Hypothalamus (tissue), 51 donors: ENCODE results near the gene GNG8.
"Not testable (repeated sequence)": the region's sequence is repeated elsewhere in the genome, so short reads cannot be mapped to it uniquely, and the experiment has no call there.

Experiments
- DNase-seq, 51 donors: peaks; one replicate each; lab custom pipeline; 2025; lab: John Stamatoyannopoulos, UW

GNG8 gene

GRCh38 chr19:46648060-46648960, 12.3 kb upstream of the GNG8 start:
- no peak for DNase-seq

- DNase-seq: no peak
These were observed 10.4 kb upstream of the GNG8 start for GRCh38 chr19:46646402-46646801.

GRCh38 chr19:46644720-46645119, 8.7 kb upstream of the GNG8 start:
- no peak for DNase-seq

- no peak for DNase-seq
These were observed 4.7 kb upstream of the GNG8 start for GRCh38 chr19:46640656-46641055.

- peak in 11 of 51 donors; percentile 14 to 49 (median 21) for DNase-seq
These were observed 3.6 kb upstream of the GNG8 start for GRCh38 chr19:46639358-46640182.

GRCh38 chr19:46637224-46637623, 1.2 kb upstream of the GNG8 start:
- DNase-seq: peak in 3 of 51 donors; percentile 19 to 23 (median 22)

- DNase-seq: no peak
These were observed 1.3 kb downstream of the GNG8 start for GRCh38 chr19:46634656-46635218.

GRCh38 chr19:46634045-46634655, 1.9 kb downstream of the GNG8 start:
- DNase-seq: peak in 49 of 51 donors; percentile 8 to 93 (median 62)

GRCh38 chr19:46633130-46633529, 2.9 kb downstream of the GNG8 start:
- DNase-seq: no peak

- peak in 1 of 51 donors; percentile 60 for DNase-seq
These were observed 4.5 kb downstream of the GNG8 start for GRCh38 chr19:46631481-46631880.

- DNase-seq: no peak
These were observed 5.3 kb downstream of the GNG8 start for GRCh38 chr19:46630586-46631205.

- DNase-seq: no peak
These were observed 6.4 kb downstream of the GNG8 start for GRCh38 chr19:46629546-46630025.

- DNase-seq: not testable (repeated sequence)
These were observed 7.0 kb downstream of the GNG8 start for GRCh38 chr19:46628970-46629369.

GRCh38 chr19:46626446-46626845, 9.6 kb downstream of the GNG8 start:
- no peak for DNase-seq

- no peak for DNase-seq
These were observed 10.3 kb downstream of the GNG8 start for GRCh38 chr19:46625731-46626130.

GRCh38 chr19:46624958-46625661, 10.9 kb downstream of the GNG8 start, which contains the start of gene PTGIR:
TSS of gene PTGIR (minus strand) at chr19:46625089. CDS start at chr19:46624225, 864 bp downstream.
- DNase-seq: no peak

GRCh38 chr19:46623915-46624502, 12.0 kb downstream of the GNG8 start:
- DNase-seq: no peak

GRCh38 chr19:46622118-46622446, 13.9 kb downstream of the GNG8 start:
- no peak for DNase-seq
